CD8-positive, alpha-beta memory T cell (primary cell): Measurements from ENCODE around the gene CAMKMT. TPM values are rescaled to one million over a fixed set of nuclear protein-coding genes. Genes with fewer than 3 reads are reported as not detected.
A peak's percentile ranks its signal among the peaks of the same experiment; 100 is the strongest.

Experiments
- CTCF ChIA-PET: fragments of 350-600 bp; sonication (Branson Sonifier 250); formaldehyde crosslinking; loops from one replicate; lab custom pipeline; 2021; ENCODE audit warnings: antibody characterized with exemption; lab: Charles Lee
- POLR2A ChIA-PET: fragments of 350-600 bp; sonication (Branson Sonifier 250); formaldehyde crosslinking; loops from one replicate; lab custom pipeline; 2021; ENCODE audit warnings: antibody characterized with exemption; lab: Charles Lee
- DNase-seq, 5 donors: peaks; one replicate each; pipeline versions ENCODE4 v3.0.0 to v3.0.0-alpha.2; 2020 to 2022; ENCODE audit warnings: mixed read lengths in 1 of 5
- H3K27ac ChIP-seq: one replicate; pipeline ENCODE4 v1.7.0; 2013; ENCODE audit warnings: low read depth, mild to moderate bottlenecking, low read length, moderate library complexity
- H3K27me3 ChIP-seq: 2 replicates; pipeline ENCODE4 v1.7.0; 2013; ENCODE audit warnings: low read length, mild to moderate bottlenecking; ENCODE audit not compliant: insufficient read depth, poor library complexity, severe bottlenecking
- H3K36me3 ChIP-seq: 2 replicates; pipeline ENCODE4 v1.7.0; 2013; ENCODE audit warnings: mild to moderate bottlenecking, low read length, moderate library complexity; ENCODE audit not compliant: insufficient read depth
- H3K4me1 ChIP-seq: 2 replicates; pipeline ENCODE4 v1.7.0; 2013; ENCODE audit warnings: mild to moderate bottlenecking, low read length, moderate library complexity; ENCODE audit not compliant: insufficient read depth
- H3K4me3 ChIP-seq: 2 replicates; pipeline ENCODE4 v1.7.0; 2013; ENCODE audit warnings: mild to moderate bottlenecking, low read length
- H3K9me3 ChIP-seq: 2 replicates; pipeline ENCODE4 v1.7.0; 2013; ENCODE audit warnings: mild to moderate bottlenecking, low read length
- H3K27ac Mint-ChIP-seq, 8 donors: one replicate each; pipeline ENCODE4 v1.8.0; 2020 to 2021; ENCODE audit warnings: mixed read lengths in 8 of 8, mild to moderate bottlenecking in 6 of 8, inconsistent platforms in 3 of 8, moderate library complexity in 3 of 8
- H3K27me3 Mint-ChIP-seq, 2 donors: one replicate each; pipeline ENCODE4 v1.8.0; 2020 to 2021; ENCODE audit warnings: mixed read lengths in 2 of 2, mild to moderate bottlenecking in 1 of 2, moderate library complexity in 1 of 2
- H3K36me3 Mint-ChIP-seq, 3 donors: one replicate each; pipeline ENCODE4 v1.8.0; 2020 to 2021; ENCODE audit warnings: mixed read lengths in 3 of 3, inconsistent platforms in 1 of 3, mild to moderate bottlenecking in 1 of 3
- H3K4me1 Mint-ChIP-seq, 3 donors: one replicate each; pipeline ENCODE4 v1.8.0; 2020 to 2021; ENCODE audit warnings: mixed read lengths in 3 of 3, inconsistent platforms in 1 of 3, mild to moderate bottlenecking in 1 of 3
- H3K4me3 Mint-ChIP-seq, 7 donors: one replicate each; pipeline ENCODE4 v1.8.0; 2020 to 2021; ENCODE audit warnings: mixed read lengths in 7 of 7, mild to moderate bottlenecking in 6 of 7, moderate library complexity in 4 of 7, inconsistent platforms in 2 of 7
- H3K9me3 Mint-ChIP-seq, 5 donors: one replicate each; pipeline ENCODE4 v1.8.0; 2020 to 2022; ENCODE audit warnings: mixed read lengths in 5 of 5, mild to moderate bottlenecking in 3 of 5, moderate library complexity in 2 of 5, inconsistent platforms in 1 of 5
- polyA plus RNA-seq: library from polyadenylated mRNA; unstranded; fragments of 300-500 nt; fragmentation: Illumina TruSeq; gene quantifications from one replicate; pipeline ENCODE4 v1.2.3, GENCODE V29; 2021
- total RNA-seq, 2 experiments: library from RNA; stranded (reverse); gene quantifications; one replicate each; pipeline ENCODE4 v1.2.3, GENCODE V29; 2021

The CAMKMT gene
- total and polyA plus RNA-seq, 3 experiments from 2014 or later: 11.4 to 14.0 (median 11.7) TPM

GRCh38 chr2:44450082-44450481 lies 88.3 kb downstream of the CAMKMT start:
- H3K4me1 ChIP-seq: no peaks in the 10 kb centered on the region
- H3K36me3 ChIP-seq: no peaks in the 10 kb centered on the region
- H3K36me3 Mint-ChIP-seq: peaks cover 10 to 18% (median 17%) of the 10 kb centered on the region in 3 donors
- peaks cover 0 to 2% (median 0%) of the 10 kb centered on the region in 5 donors for H3K9me3 Mint-ChIP-seq
- ChIA-PET CTCF (no interaction called here), POLR2A (no interaction called here)
- no peak overlapping the region for H3K4me3 Mint-ChIP-seq
- no peaks in the 10 kb centered on the region for H3K27me3 ChIP-seq
- no peaks in the 10 kb centered on the region for H3K4me1 Mint-ChIP-seq
- no peak overlapping the region for H3K27ac ChIP-seq
- no peaks in the 10 kb centered on the region for H3K9me3 ChIP-seq
- no peak overlapping the region for H3K27ac Mint-ChIP-seq
- no peaks in the 10 kb centered on the region for H3K27me3 Mint-ChIP-seq
- no peak overlapping the region for H3K4me3 ChIP-seq
- no peak for DNase-seq

- CTCF ChIA-PET: no interaction called here
- H3K4me3 Mint-ChIP-seq: no peak overlapping the region
- H3K9me3 Mint-ChIP-seq: no peaks in the 10 kb centered on the region
- Histone ChIP-seq H3K4me3 (no peak overlapping the region), H3K36me3 (no peaks in the 10 kb centered on the region), H3K27ac (no peak overlapping the region), H3K27me3 (no peaks in the 10 kb centered on the region), H3K4me1 (no peaks in the 10 kb centered on the region), H3K9me3 (no peaks in the 10 kb centered on the region)
- no peaks in the 10 kb centered on the region for H3K27me3 Mint-ChIP-seq
- DNase-seq: no peak
- POLR2A ChIA-PET: no interaction called here
- no peak overlapping the region for H3K27ac Mint-ChIP-seq
- peaks cover 5 to 12% (median 12%) of the 10 kb centered on the region in 3 donors for H3K36me3 Mint-ChIP-seq
- no peaks in the 10 kb centered on the region for H3K4me1 Mint-ChIP-seq
These were observed 89.1 kb downstream of the CAMKMT start for GRCh38 chr2:44450806-44451205.

- DNase-seq: no peak
- H3K27me3 ChIP-seq: no peaks in the 10 kb centered on the region
- CTCF ChIA-PET: interaction anchor here (1.2 kb wide), 1 partner anchor 363 kb away, joined by 4 read pairs; no protein-coding TSS in a partner anchor
These were observed 90.4 kb downstream of the CAMKMT start for GRCh38 chr2:44452069-44452583.

GRCh38 chr2:44453259-44453658 lies 91.5 kb downstream of the CAMKMT start:
- ChIA-PET CTCF (no interaction called here), POLR2A (no interaction called here)
- no peak overlapping the region for H3K4me3 ChIP-seq
- no peaks in the 10 kb centered on the region for H3K4me1 ChIP-seq
- no peaks in the 10 kb centered on the region for H3K9me3 ChIP-seq
- Mint-ChIP-seq H3K4me3 (no peak overlapping the region), H3K9me3 (no peaks in the 10 kb centered on the region), H3K4me1 (no peaks in the 10 kb centered on the region), H3K36me3 (peaks cover 1 to 5% (median 1%) of the 10 kb centered on the region in 3 donors), H3K27me3 (no peaks in the 10 kb centered on the region), H3K27ac (peak overlapping the region in 1 of 8 donors; percentile 48)
- DNase-seq: no peak
- H3K27ac ChIP-seq: no peak overlapping the region
- H3K27me3 ChIP-seq: no peaks in the 10 kb centered on the region
- H3K36me3 ChIP-seq: no peaks in the 10 kb centered on the region

More at GRCh38 chr2:44452069-44452583, 90.4 kb downstream of the CAMKMT start:
- Histone ChIP-seq H3K4me3 (no peak overlapping the region), H3K36me3 (no peaks in the 10 kb centered on the region), H3K4me1 (no peaks in the 10 kb centered on the region), H3K9me3 (no peaks in the 10 kb centered on the region), H3K27ac (no peak overlapping the region)
- Mint-ChIP-seq H3K4me3 (no peak overlapping the region), H3K4me1 (no peaks in the 10 kb centered on the region), H3K27me3 (no peaks in the 10 kb centered on the region), H3K27ac (no peak overlapping the region), H3K9me3 (no peaks in the 10 kb centered on the region), H3K36me3 (peaks cover 0 to 9% (median 6%) of the 10 kb centered on the region in 3 donors)
- POLR2A ChIA-PET: no interaction called here

- Mint-ChIP-seq H3K4me3 (no peak overlapping the region), H3K27me3 (no peaks in the 10 kb centered on the region), H3K4me1 (no peaks in the 10 kb centered on the region), H3K9me3 (no peaks in the 10 kb centered on the region), H3K36me3 (peaks cover 3 to 20% (median 3%) of the 10 kb centered on the region in 3 donors), H3K27ac (no peak overlapping the region)
- Histone ChIP-seq H3K27me3 (no peaks in the 10 kb centered on the region), H3K36me3 (no peaks in the 10 kb centered on the region), H3K4me1 (no peaks in the 10 kb centered on the region), H3K27ac (no peak overlapping the region), H3K9me3 (no peaks in the 10 kb centered on the region), H3K4me3 (no peak overlapping the region)
- ChIA-PET CTCF (no interaction called here), POLR2A (no interaction called here)
- no peak for DNase-seq
These were observed 94.1 kb downstream of the CAMKMT start for GRCh38 chr2:44455877-44456276.

GRCh38 chr2:44456946-44457345 lies 95.2 kb downstream of the CAMKMT start:
- Histone ChIP-seq H3K27ac (no peak overlapping the region), H3K4me3 (no peak overlapping the region), H3K36me3 (no peaks in the 10 kb centered on the region), H3K4me1 (no peaks in the 10 kb centered on the region), H3K27me3 (no peaks in the 10 kb centered on the region), H3K9me3 (no peaks in the 10 kb centered on the region)
- peaks cover 3 to 25% (median 3%) of the 10 kb centered on the region in 3 donors for H3K36me3 Mint-ChIP-seq
- ChIA-PET CTCF (no interaction called here), POLR2A (no interaction called here)
- DNase-seq: no peak
- no peaks in the 10 kb centered on the region for H3K9me3 Mint-ChIP-seq
- no peaks in the 10 kb centered on the region for H3K27me3 Mint-ChIP-seq
- H3K4me1 Mint-ChIP-seq: no peaks in the 10 kb centered on the region
- no peak overlapping the region for H3K4me3 Mint-ChIP-seq
- no peak overlapping the region for H3K27ac Mint-ChIP-seq

- H3K4me1 Mint-ChIP-seq: no peaks in the 10 kb centered on the region
- H3K4me3 ChIP-seq: no peak overlapping the region
- no peak for DNase-seq
- H3K4me3 Mint-ChIP-seq: no peak overlapping the region
- H3K27me3 Mint-ChIP-seq: no peaks in the 10 kb centered on the region
- CTCF ChIA-PET: no interaction called here
- peaks cover 3 to 21% (median 20%) of the 10 kb centered on the region in 5 donors for H3K9me3 Mint-ChIP-seq
- H3K27ac Mint-ChIP-seq: no peak overlapping the region
- no peak overlapping the region for H3K27ac ChIP-seq
- POLR2A ChIA-PET: no interaction called here
- H3K9me3 ChIP-seq: peaks cover 12% of the 10 kb centered on the region
- H3K27me3 ChIP-seq: no peaks in the 10 kb centered on the region
- H3K36me3 Mint-ChIP-seq: peaks cover 5 to 42% (median 14%) of the 10 kb centered on the region in 3 donors
- H3K36me3 ChIP-seq: no peaks in the 10 kb centered on the region
- no peaks in the 10 kb centered on the region for H3K4me1 ChIP-seq
These were observed 98.0 kb downstream of the CAMKMT start for GRCh38 chr2:44459739-44460138.

GRCh38 chr2:44462934-44463849 lies 101.4 kb downstream of the CAMKMT start:
- Mint-ChIP-seq H3K9me3 (peaks cover 4 to 28% (median 21%) of the 10 kb centered on the region in 5 donors), H3K27me3 (no peaks in the 10 kb centered on the region), H3K27ac (no peak overlapping the region), H3K4me3 (no peak overlapping the region), H3K4me1 (no peaks in the 10 kb centered on the region), H3K36me3 (peaks cover 4 to 43% (median 15%) of the 10 kb centered on the region in 3 donors)
- H3K4me1 ChIP-seq: no peaks in the 10 kb centered on the region
- no peak for DNase-seq
- peaks cover 12% of the 10 kb centered on the region for H3K9me3 ChIP-seq
- no peak overlapping the region for H3K27ac ChIP-seq
- no peak overlapping the region for H3K4me3 ChIP-seq
- ChIA-PET CTCF (interaction anchor here (1.1 to 1.4 kb wide), 2 partner anchors 9 to 16 kb away, joined by 3 to 4 read pairs; no protein-coding TSS in a partner anchor), POLR2A (no interaction called here)
- no peaks in the 10 kb centered on the region for H3K27me3 ChIP-seq
- no peaks in the 10 kb centered on the region for H3K36me3 ChIP-seq
